Measurements from ENCODE around the gene PHLDA2. TPM values are rescaled to one million over a fixed set of nuclear protein-coding genes. Genes with fewer than 3 reads are reported as not detected.
"Not testable (repeated sequence)": the region's sequence is repeated elsewhere in the genome, so short reads cannot be mapped to it uniquely, and the experiment has no call there.

The PHLDA2 gene
- total RNA-seq, 2 donors from 2014 or later, result 4.6 to 8.1 TPM

- no peak for DNase-seq (ENCODE audit: low spot score)
- intact Hi-C loops (cut with DNase I), result no loop called here
Observed at GRCh38 chr11:2919188-2919587, 10.0 kb downstream of the PHLDA2 start.

- intact Hi-C loops (cut with DNase I), result no loop called here
- DNase-seq (ENCODE audit: low spot score), result no peak
Observed at GRCh38 chr11:2917842-2918490, 11.3 kb downstream of the PHLDA2 start.

- intact Hi-C loops (cut with DNase I), result no loop called here
- no peak for DNase-seq (ENCODE audit: low spot score)
Observed at GRCh38 chr11:2916892-2917645, 12.2 kb downstream of the PHLDA2 start.

- DNase-seq (ENCODE audit: low spot score), result no peak
- intact Hi-C loops (cut with DNase I), result no loop called here
Observed at GRCh38 chr11:2916114-2916891, 12.9 kb downstream of the PHLDA2 start.

- intact Hi-C loops (cut with DNase I), result no loop called here
- no peak for DNase-seq (ENCODE audit: low spot score)
Observed at GRCh38 chr11:2915473-2915872, 13.7 kb downstream of the PHLDA2 start.

- intact Hi-C loops (cut with DNase I), result no loop called here
Observed at GRCh38 chr11:2914455-2915195, 14.6 kb downstream of the PHLDA2 start.

GRCh38 chr11:2913776-2914175, 15.4 kb downstream of the PHLDA2 start:
- intact Hi-C loops (cut with DNase I), result no loop called here

More at GRCh38 chr11:2914455-2915195, 14.6 kb downstream of the PHLDA2 start:
- DNase-seq (ENCODE audit: low spot score), result no peak

GRCh38 chr11:2913019-2913431, 16.2 kb downstream of the PHLDA2 start:
- intact Hi-C loops (cut with DNase I), result no loop called here

More at GRCh38 chr11:2913776-2914175, 15.4 kb downstream of the PHLDA2 start:
- no peak for DNase-seq (ENCODE audit: low spot score)

GRCh38 chr11:2912498-2912897, 16.7 kb downstream of the PHLDA2 start:
- DNase-seq (ENCODE audit: low spot score), result no peak
- intact Hi-C loops (cut with DNase I), result no loop called here

More at GRCh38 chr11:2913019-2913431, 16.2 kb downstream of the PHLDA2 start:
- no peak for DNase-seq (ENCODE audit: low spot score)

- intact Hi-C loops (cut with DNase I), result loop anchor here in 1 of 2 donors (1.0 kb wide), 1 partner anchor 9 kb away; no protein-coding TSS in a partner anchor
- DNase-seq (ENCODE audit: low spot score), result no peak
Observed at GRCh38 chr11:2911785-2912391, 17.3 kb downstream of the PHLDA2 start.

GRCh38 chr11:2911088-2911784, 18.0 kb downstream of the PHLDA2 start:
- intact Hi-C loops (cut with DNase I), result loop anchor here in 1 of 2 donors (1.0 kb wide), 1 partner anchor 10 kb away; no protein-coding TSS in a partner anchor
- DNase-seq (ENCODE audit: low spot score), result no peak

GRCh38 chr11:2910401-2910955, 18.7 kb downstream of the PHLDA2 start:
- intact Hi-C loops (cut with DNase I), result no loop called here
- no peak for DNase-seq (ENCODE audit: low spot score)

- DNase-seq (ENCODE audit: low spot score), result no peak
- intact Hi-C loops (cut with DNase I), result no loop called here
Observed at GRCh38 chr11:2909133-2909902, 19.9 kb downstream of the PHLDA2 start.

- intact Hi-C loops (cut with DNase I), result no loop called here
- DNase-seq (ENCODE audit: low spot score), result no peak
Observed at GRCh38 chr11:2908130-2908529, 21.1 kb downstream of the PHLDA2 start.

- intact Hi-C loops (cut with DNase I); DNase-seq (ENCODE audit: low spot score): not testable (repeated sequence)
Observed at GRCh38 chr11:2905299-2905698, 23.9 kb downstream of the PHLDA2 start.

- DNase-seq (ENCODE audit: low spot score), result no peak
- intact Hi-C loops (cut with DNase I), result no loop called here
Observed at GRCh38 chr11:2904153-2905052, 24.8 kb downstream of the PHLDA2 start.
